Transverse colon (tissue), 4 donors: ENCODE results near the gene OR5D13. TPM values are rescaled to one million over a fixed set of nuclear protein-coding genes. Genes with fewer than 3 reads are reported as not detected.

Experiments
- DNase-seq: peaks from one replicate; pipeline ENCODE4 v3.0.0-alpha.2; 2019
- H3K27ac ChIP-seq, 4 donors: fragments of 200-600 bp; sonication (generic); 2 replicates each; pipeline ENCODE4 v1.5.1; 2016 to 2018; ENCODE audit warnings: inconsistent platforms in 4 of 4
- H3K27me3 ChIP-seq: fragments of 200-600 bp; sonication (generic); 2 replicates; pipeline ENCODE4 v1.5.1; 2017; ENCODE audit warnings: inconsistent platforms
- H3K36me3 ChIP-seq, 4 donors: fragments of 200-600 bp; sonication (generic); 2 replicates each; pipeline ENCODE4 v1.5.1; 2017 to 2019; ENCODE audit warnings: inconsistent platforms in 4 of 4
- H3K4me1 ChIP-seq, 4 donors: fragments of 200-600 bp; sonication (generic); 2 replicates each; pipeline ENCODE4 v1.5.1; 2017 to 2020; ENCODE audit warnings: inconsistent platforms in 4 of 4
- H3K4me3 ChIP-seq, 4 donors: fragments of 200-600 bp; sonication (generic); 1 replicate in 1 of 4; 2 replicates in 3 of 4; pipeline versions ENCODE4 v1.5.1 to v1.6.1; 2017 to 2019; ENCODE audit warnings: inconsistent platforms in 4 of 4
- H3K9me3 ChIP-seq, 2 donors: fragments of 200-600 bp; sonication (generic); 2 replicates each; pipeline ENCODE4 v1.5.1; 2017 to 2019; ENCODE audit warnings: inconsistent platforms in 2 of 2
- CTCF ChIP-seq, 5 experiments: fragments of 200-600 bp in 3 of 5; fragments of 450-650 bp in 2 of 5; sonication (generic) in 3 of 5; IDR thresholded peaks; 1 replicate in 2 of 5; 2 replicates in 3 of 5; pipeline ENCODE4 v1.5.1; 2016 to 2017; ENCODE audit warnings: antibody characterized with exemption in 5 of 5, inconsistent platforms in 3 of 5, mild to moderate bottlenecking in 2 of 5, moderate library complexity in 1 of 5
- EP300 ChIP-seq: sonication (generic); formaldehyde crosslinking; IDR thresholded peaks from one replicate; pipeline ENCODE4 v1.6.1; 2017; ENCODE audit warnings: antibody characterized with exemption, low read depth
- POLR2A ChIP-seq: fragments of 450-650 bp; IDR thresholded peaks from one replicate; pipeline ENCODE4 v1.6.1; 2016; ENCODE audit warnings: antibody characterized with exemption, mild to moderate bottlenecking, moderate library complexity
- POLR2AphosphoS5 ChIP-seq, 3 donors: sonication (generic); formaldehyde crosslinking; IDR thresholded peaks; one replicate each; pipeline ENCODE4 v1.6.1; 2016; ENCODE audit warnings: antibody characterized with exemption in 3 of 3
- WGBS, 2 donors: methylation state at CpG; one replicate each; pipeline ENCODE4 v1.1.5; 2018; ENCODE audit warnings: low coverage in 1 of 2; 5-methylcytosine and 5-hydroxymethylcytosine counted together
- in situ Hi-C, 4 donors: fragments of 200-750 bp; cut with MboI; loops; one replicate each; pipeline versions ENCODE4 v1.15.0 to v1.15.1; 2017; ENCODE audit warnings: low sequenced_read_pairs in 3 of 4, low pct_ligation_motif_present in 1 of 4, low pct_unique_long_range_greater_than_20kb in 1 of 4
- intact Hi-C: fragments of 100-400 bp; cut with DNase I; formaldehyde crosslinking; loops from one replicate; pipeline ENCODE4 v1.15.1; 2023; ENCODE audit warnings: low total_unique reads
- total RNA-seq, 4 donors: library from RNA; depleted of rRNA; stranded (reverse); fragments of >200 nt; gene quantifications; one replicate each; pipeline ENCODE4 v1.1.0, GENCODE V29; 2016

Gene OR5D13
- total RNA-seq: not detected

GRCh38 chr11:55773138-55773537, at the start of gene OR5D13:
OR5D13 (plus strand) TSS chr11:55773438; CDS start chr11:55773438, 0 bp downstream.
- intact Hi-C loops (no loop called here), in situ Hi-C loops (no loop called here)
- Histone ChIP-seq H3K27ac (no peak within 1 kb of the TSS), H3K4me1 (no peaks in the 10 kb centered on the region), H3K36me3 (no peaks in the 10 kb centered on the region), H3K27me3 (no peaks in the 10 kb centered on the region), H3K9me3 (no peaks in the 10 kb centered on the region), H3K4me3 (no peak within 1 kb of the TSS)
- DNase-seq: no peak
- TF ChIP-seq CTCF (IDR thresholded peaks at IDR 0.05): no peak
- no peak for TF ChIP-seq POLR2AphosphoS5 (IDR thresholded peaks at IDR 0.05)
- no peak for TF ChIP-seq EP300
- no peak for TF ChIP-seq POLR2A

GRCh38 chr11:55726715-55727324, 46.4 kb upstream of the OR5D13 start:
- 32 to 38% methylated on average over 2 to 5 of the region's 5 CpGs for WGBS, 2 donors
- Histone ChIP-seq H3K9me3 (no peaks in the 10 kb centered on the region), H3K27ac (no peak overlapping the region), H3K4me3 (no peak overlapping the region), H3K27me3 (no peaks in the 10 kb centered on the region), H3K4me1 (no peaks in the 10 kb centered on the region), H3K36me3 (no peaks in the 10 kb centered on the region)
- TF ChIP-seq CTCF (IDR thresholded peaks at IDR 0.05): no peak
- no peak for TF ChIP-seq EP300
- no peak for TF ChIP-seq POLR2AphosphoS5 (IDR thresholded peaks at IDR 0.05)
- TF ChIP-seq POLR2A: no peak
- DNase-seq: no peak
- in situ Hi-C loops (no loop called here), intact Hi-C loops (no loop called here)

GRCh38 chr11:55732936-55733335, 40.3 kb upstream of the OR5D13 start:
- no peak for DNase-seq
- Histone ChIP-seq H3K9me3 (no peaks in the 10 kb centered on the region), H3K36me3 (no peaks in the 10 kb centered on the region), H3K27ac (no peak overlapping the region), H3K4me3 (no peak overlapping the region), H3K4me1 (no peaks in the 10 kb centered on the region), H3K27me3 (no peaks in the 10 kb centered on the region)
- TF ChIP-seq EP300 (no peak), POLR2AphosphoS5 (IDR thresholded peaks at IDR 0.05) (no peak), POLR2A (no peak), CTCF (IDR thresholded peaks at IDR 0.05) (no peak)
- in situ Hi-C loops (loop anchor here in 1 of 4 donors (10.0 kb wide), 1 partner anchor 58 kb away; no protein-coding TSS in a partner anchor), intact Hi-C loops (no loop called here)
- 50 to 58% methylated on average over 3 of the region's 3 CpGs for WGBS, 2 donors

GRCh38 chr11:55791606-55792005, 18.4 kb downstream of the OR5D13 start:
- in situ Hi-C loops: loop anchor here in 2 of 4 donors (25.0 kb wide), 2 partner anchors 104 to 379 kb away; no protein-coding TSS in a partner anchor
- intact Hi-C loops: no loop called here
- no peaks in the 10 kb centered on the region for H3K4me1 ChIP-seq
- H3K36me3 ChIP-seq: no peaks in the 10 kb centered on the region
- TF ChIP-seq EP300 (no peak), POLR2A (no peak), CTCF (IDR thresholded peaks at IDR 0.05) (no peak), POLR2AphosphoS5 (IDR thresholded peaks at IDR 0.05) (no peak)
- H3K9me3 ChIP-seq: no peaks in the 10 kb centered on the region
- no peak overlapping the region for H3K4me3 ChIP-seq
- no peaks in the 10 kb centered on the region for H3K27me3 ChIP-seq
- no peak for DNase-seq
- 64 to 89% methylated on average over 1 of the region's 1 CpG for WGBS, 2 donors
- H3K27ac ChIP-seq: no peak overlapping the region
